MM.1S (cell line): ENCODE results near the gene PPM1M.
A peak's percentile ranks its signal among the peaks of the same experiment; 100 is the strongest.

Source experiments
- DNase-seq: peaks from one replicate; pipeline ENCODE4 v3.0.0-alpha.2; 2015
- H2AFZ ChIP-seq: fragments of 300-600 bp; sonication (generic); 2 replicates; pipeline ENCODE4 v1.6.0; 2016; ENCODE audit warnings: antibody characterized with exemption, low read length
- H3F3A ChIP-seq: fragments of 300-600 bp; sonication (generic); 2 replicates; pipeline ENCODE4 v1.6.1; 2016; ENCODE audit warnings: mild to moderate bottlenecking, antibody characterized with exemption, low read length, moderate library complexity, mixed read lengths; ENCODE audit not compliant: insufficient read depth
- H3K27ac ChIP-seq: fragments of 300-600 bp; sonication (generic); 2 replicates; pipeline ENCODE4 v1.5.1; 2016; ENCODE audit warnings: mild to moderate bottlenecking, low read length
- H3K27me3 ChIP-seq: fragments of 300-600 bp; sonication (generic); replicated peaks from 2 replicates; pipeline ENCODE4 v1.6.0; 2016; ENCODE audit warnings: low read length; ENCODE audit not compliant: insufficient read depth
- H3K36me3 ChIP-seq: fragments of 300-600 bp; sonication (generic); replicated peaks from 2 replicates; pipeline ENCODE4 v1.6.1; 2016; ENCODE audit warnings: mild to moderate bottlenecking, low read length, mixed read lengths; ENCODE audit not compliant: insufficient read depth
- H3K4me1 ChIP-seq: fragments of 300-600 bp; sonication (generic); 2 replicates; pipeline ENCODE4 v1.6.1; 2016; ENCODE audit warnings: low read length, mixed read lengths
- H3K4me2 ChIP-seq: fragments of 300-600 bp; sonication (generic); 2 replicates; pipeline ENCODE4 v1.6.0; 2016; ENCODE audit warnings: low read depth, low read length
- H3K4me3 ChIP-seq: fragments of 300-600 bp; sonication (generic); 2 replicates; pipeline ENCODE4 v1.5.1; 2016; ENCODE audit warnings: low read length, mixed read lengths
- H3K79me2 ChIP-seq: fragments of 300-600 bp; sonication (generic); 2 replicates; pipeline ENCODE4 v1.6.1; 2016; ENCODE audit warnings: mixed run types, low read length, mixed read lengths
- H3K9ac ChIP-seq: fragments of 300-600 bp; sonication (generic); 2 replicates; pipeline ENCODE4 v1.6.1; 2016; ENCODE audit warnings: low read length, mixed read lengths
- H3K9me2 ChIP-seq: fragments of 300-600 bp; sonication (generic); replicated peaks from 2 replicates; pipeline ENCODE4 v1.6.1; 2016; ENCODE audit warnings: mild to moderate bottlenecking, low read length, mixed read lengths; ENCODE audit not compliant: insufficient read depth
- H3K9me3 ChIP-seq: fragments of 300-600 bp; sonication (generic); replicated peaks from 2 replicates; pipeline ENCODE4 v1.6.1; 2016; ENCODE audit warnings: mild to moderate bottlenecking, low read length, mixed read lengths; ENCODE audit not compliant: insufficient read depth
- H4K20me1 ChIP-seq: fragments of 300-600 bp; sonication (generic); 2 replicates; pipeline ENCODE4 v1.6.1; 2016; ENCODE audit warnings: mild to moderate bottlenecking, low read length, moderate library complexity, mixed read lengths; ENCODE audit not compliant: insufficient read depth
- EZH2 ChIP-seq: fragments of 300-600 bp; sonication (generic); optimal IDR thresholded peaks from 2 replicates; pipeline ENCODE3; 2017; ENCODE audit warnings: low read depth, mild to moderate bottlenecking, antibody characterized with exemption, low read length, mixed read lengths
- EZH2phosphoT487 ChIP-seq: fragments of 300-600 bp; sonication (generic); IDR thresholded peaks from 2 replicates; pipeline ENCODE4 v1.6.1; 2018; ENCODE audit warnings: antibody characterized with exemption, low read length
- TF ChIP-seq, protein P1 (sequence below): fragments of 300-600 bp; sonication (generic); IDR thresholded peaks from 2 replicates; pipeline ENCODE4 v1.5.1; 2016; ENCODE audit warnings: antibody characterized with exemption, low read length, mixed read lengths

Gene PPM1M

DNA sequence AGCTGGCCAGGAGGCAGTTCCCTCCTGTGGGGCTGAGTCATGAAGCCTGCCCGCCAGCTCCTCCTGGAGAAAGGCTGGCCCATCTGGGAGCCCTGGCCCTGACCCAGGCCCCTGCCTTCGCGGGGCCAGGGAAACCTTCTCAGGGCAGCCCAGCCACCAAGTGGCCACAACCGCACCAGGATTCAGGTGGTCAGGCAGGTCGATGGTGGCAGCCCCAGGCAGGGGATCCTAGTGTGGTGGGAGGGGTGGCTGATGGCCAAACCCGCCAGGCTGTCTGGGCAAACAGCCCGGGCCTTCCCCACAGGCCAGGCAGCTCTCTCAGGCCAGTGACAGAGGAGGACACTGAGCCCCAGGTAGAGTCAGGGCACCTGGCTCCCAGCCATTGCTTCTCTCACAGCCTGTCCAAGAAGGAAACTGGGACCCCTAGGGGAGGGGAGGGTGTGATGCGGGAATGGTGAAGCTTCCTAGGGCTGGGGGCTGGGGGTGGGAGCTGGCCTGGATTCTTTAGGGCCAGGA lies 7.8 kb upstream of the PPM1M start:
- TF ChIP-seq EZH2phosphoT487 = no peak
- no peaks in the 10 kb centered on the region for H4K20me1 ChIP-seq
- peaks cover 33% of the 10 kb centered on the region for H3K4me1 ChIP-seq
- peaks cover 36% of the 10 kb centered on the region for H3K79me2 ChIP-seq
- H3K36me3 ChIP-seq = no peaks in the 10 kb centered on the region
- no peak for DNase-seq
- no peak overlapping the region for H2AFZ ChIP-seq
- H3K4me2 ChIP-seq = peak overlapping the region; percentile 99
- H3K9ac ChIP-seq = peak overlapping the region; percentile 99; the same call in 1 of the 2 replicates
- no peaks in the 10 kb centered on the region for H3K27me3 ChIP-seq
- no peaks in the 10 kb centered on the region for H3K9me3 ChIP-seq
- H3K4me3 ChIP-seq = peak overlapping the region; percentile 100
- H3F3A ChIP-seq = peaks cover 12% of the 10 kb centered on the region
- H3K27ac ChIP-seq = no peak overlapping the region
- no peaks in the 10 kb centered on the region for H3K9me2 ChIP-seq

- H3K4me3 ChIP-seq = peak overlapping the region; percentile 100
- peaks cover 36% of the 10 kb centered on the region for H3K79me2 ChIP-seq
- no peak overlapping the region for H3K27ac ChIP-seq
- H4K20me1 ChIP-seq = no peaks in the 10 kb centered on the region
- peak overlapping the region; percentile 84 for H2AFZ ChIP-seq
- no peak for DNase-seq
- no peaks in the 10 kb centered on the region for H3K36me3 ChIP-seq
- peaks cover 12% of the 10 kb centered on the region for H3F3A ChIP-seq
- H3K9me3 ChIP-seq = no peaks in the 10 kb centered on the region
- no peaks in the 10 kb centered on the region for H3K9me2 ChIP-seq
- peaks cover 33% of the 10 kb centered on the region for H3K4me1 ChIP-seq
- H3K4me2 ChIP-seq = peak overlapping the region; percentile 99
- H3K9ac ChIP-seq = peak overlapping the region; percentile 99
- H3K27me3 ChIP-seq = no peaks in the 10 kb centered on the region
- no peak for TF ChIP-seq EZH2phosphoT487
- TF ChIP-seq EZH2 = no peak
- TF ChIP-seq, protein P1, sequence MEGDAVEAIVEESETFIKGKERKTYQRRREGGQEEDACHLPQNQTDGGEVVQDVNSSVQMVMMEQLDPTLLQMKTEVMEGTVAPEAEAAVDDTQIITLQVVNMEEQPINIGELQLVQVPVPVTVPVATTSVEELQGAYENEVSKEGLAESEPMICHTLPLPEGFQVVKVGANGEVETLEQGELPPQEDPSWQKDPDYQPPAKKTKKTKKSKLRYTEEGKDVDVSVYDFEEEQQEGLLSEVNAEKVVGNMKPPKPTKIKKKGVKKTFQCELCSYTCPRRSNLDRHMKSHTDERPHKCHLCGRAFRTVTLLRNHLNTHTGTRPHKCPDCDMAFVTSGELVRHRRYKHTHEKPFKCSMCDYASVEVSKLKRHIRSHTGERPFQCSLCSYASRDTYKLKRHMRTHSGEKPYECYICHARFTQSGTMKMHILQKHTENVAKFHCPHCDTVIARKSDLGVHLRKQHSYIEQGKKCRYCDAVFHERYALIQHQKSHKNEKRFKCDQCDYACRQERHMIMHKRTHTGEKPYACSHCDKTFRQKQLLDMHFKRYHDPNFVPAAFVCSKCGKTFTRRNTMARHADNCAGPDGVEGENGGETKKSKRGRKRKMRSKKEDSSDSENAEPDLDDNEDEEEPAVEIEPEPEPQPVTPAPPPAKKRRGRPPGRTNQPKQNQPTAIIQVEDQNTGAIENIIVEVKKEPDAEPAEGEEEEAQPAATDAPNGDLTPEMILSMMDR = no peak
Measured at GRCh38 chr3:52238193-52238760, 7.3 kb upstream of the PPM1M start.

GRCh38 chr3:52238761-52239701 lies 6.5 kb upstream of the PPM1M start, which contains the start of gene TWF2:
Gene TWF2, minus strand, starts transcription at chr3:52239158. Its CDS starts 142 bp downstream, at chr3:52239016.
- Histone ChIP-seq H3K9ac (peak within 1 kb of the TSS; percentile 99), H3K4me3 (peak within 1 kb of the TSS; percentile 100), H3K4me2 (peak within 1 kb of the TSS; percentile 99), H3K79me2 (peaks cover 36% of the 10 kb centered on the region), H2AFZ (peak within 1 kb of the TSS; percentile 89), H3K9me3 (no peaks in the 10 kb centered on the region), H3F3A (peaks cover 12% of the 10 kb centered on the region), H3K36me3 (no peaks in the 10 kb centered on the region), H3K27ac (peak within 1 kb of the TSS; percentile 58; the same call in 1 of the 2 replicates), H3K27me3 (no peaks in the 10 kb centered on the region), H3K9me2 (no peaks in the 10 kb centered on the region), H4K20me1 (no peaks in the 10 kb centered on the region), H3K4me1 (peaks cover 33% of the 10 kb centered on the region)
- DNase-seq = peak; percentile 81
- TF ChIP-seq, protein P1 = peak; percentile 55
- TF ChIP-seq EZH2 (no peak), EZH2phosphoT487 (no peak)
